GM12892 (cell line): ENCODE measurements around the gene ADH1A.

Experiments used
- POLR2A ChIP-seq: IDR thresholded peaks from 2 replicates; pipeline ENCODE4 v1.6.1; 2011; ENCODE audit warnings: low read depth, low read length, control low read depth
- POLR2AphosphoS5 ChIP-seq: IDR thresholded peaks from 2 replicates; pipeline ENCODE4 v1.6.1; 2011; ENCODE audit warnings: low read depth, low read length, control low read depth

DNA sequence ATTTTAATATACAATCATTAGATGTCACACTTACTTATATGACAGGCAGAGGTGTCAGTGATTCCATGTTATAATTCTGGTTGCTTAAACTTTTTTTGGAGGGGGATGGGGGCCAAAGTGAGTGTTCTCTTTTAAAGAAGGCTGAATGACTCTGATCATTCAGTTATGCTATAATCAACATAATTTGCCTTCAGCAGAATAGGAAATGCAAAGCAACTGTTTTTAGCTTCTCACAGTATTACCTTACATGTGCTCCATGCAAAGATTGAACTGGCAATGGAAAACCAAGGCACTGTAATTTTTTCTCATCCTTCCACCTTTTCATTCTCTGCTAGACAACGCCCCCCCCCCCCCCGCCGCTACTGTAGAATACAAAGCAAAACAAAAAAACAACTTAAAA, 48.4 kb upstream of the ADH1A start:
- TF ChIP-seq POLR2A: no peak
- TF ChIP-seq POLR2AphosphoS5: no peak
